ENCODE measurements around the gene ARID1B.

- no peak for TF ChIP-seq POLR2A (IDR thresholded peaks at IDR 0.05)
- TF ChIP-seq CTCF (IDR thresholded peaks at IDR 0.05) = no peak
Measured at GRCh38 chr6:156853733-156854132, 76.6 kb downstream of the ARID1B start.

Data from adrenal gland (tissue), 5 donors.